Smooth muscle cell (in vitro differentiated cells): Measurements from ENCODE around the gene CHAF1B. TPM values are rescaled to one million over a fixed set of nuclear protein-coding genes. Genes with fewer than 3 reads are reported as not detected.

Source experiments
- DNase-seq: peaks from one replicate; lab custom pipeline; 2025; ENCODE audit not compliant: unreplicated experiment; lab: John Stamatoyannopoulos, UW
- H2AFZ ChIP-seq: fragments of 200-600 bp; sonication (generic); 2 replicates; pipeline ENCODE4 v1.6.0; 2016; ENCODE audit warnings: antibody characterized with exemption, low read depth, mild to moderate bottlenecking
- H3F3A ChIP-seq: fragments of 200-600 bp; sonication (generic); 2 replicates; pipeline ENCODE4 v1.6.0; 2017; ENCODE audit warnings: antibody characterized with exemption, low read depth
- H3K27ac ChIP-seq: fragments of 200-600 bp; sonication (generic); 2 replicates; pipeline ENCODE4 v1.5.1; 2016; ENCODE audit warnings: low read depth, mild to moderate bottlenecking
- H3K27me3 ChIP-seq: fragments of 200-600 bp; sonication (generic); 2 replicates; pipeline ENCODE4 v1.6.1; 2016; ENCODE audit warnings: low read depth, mild to moderate bottlenecking
- H3K36me3 ChIP-seq: fragments of 200-600 bp; sonication (generic); 2 replicates; pipeline ENCODE4 v1.5.1; 2016; ENCODE audit warnings: low read depth
- H3K4me1 ChIP-seq: fragments of 200-600 bp; sonication (generic); 2 replicates; pipeline ENCODE4 v1.5.1; 2016; ENCODE audit warnings: low read depth
- H3K4me2 ChIP-seq: fragments of 200-600 bp; sonication (generic); 2 replicates; pipeline ENCODE4 v1.6.0; 2016; ENCODE audit warnings: mild to moderate bottlenecking
- H3K4me3 ChIP-seq: fragments of 200-600 bp; sonication (generic); 2 replicates; pipeline ENCODE4 v1.5.1; 2016; ENCODE audit warnings: mild to moderate bottlenecking
- H3K79me2 ChIP-seq: fragments of 200-600 bp; sonication (generic); 2 replicates; pipeline ENCODE4 v1.6.0; 2016; ENCODE audit warnings: low read depth, mild to moderate bottlenecking
- H3K9ac ChIP-seq: fragments of 200-600 bp; sonication (generic); 2 replicates; pipeline ENCODE4 v1.6.0; 2016; ENCODE audit warnings: low read depth
- H3K9me3 ChIP-seq: fragments of 200-600 bp; sonication (generic); replicated peaks from 2 replicates; pipeline ENCODE4 v1.5.1; 2016; ENCODE audit warnings: low read depth
- H4K20me1 ChIP-seq: fragments of 200-600 bp; sonication (generic); 2 replicates; pipeline ENCODE4 v1.6.0; 2016; ENCODE audit warnings: low read depth
- CTCF ChIP-seq: fragments of 200-600 bp; sonication (generic); IDR thresholded peaks from 2 replicates; pipeline ENCODE4 v1.5.1; 2017; ENCODE audit warnings: borderline replicate concordance, mild to moderate bottlenecking, antibody characterized with exemption; ENCODE audit not compliant: insufficient read depth, poor library complexity, severe bottlenecking
- WGBS: methylation state at CpG from one replicate; pipeline ENCODE4 v1.1.7; 2016; ENCODE audit warnings: low lambda C conversion rate; 5-methylcytosine and 5-hydroxymethylcytosine counted together
- polyA plus RNA-seq: library from polyadenylated mRNA; unstranded; fragments of >200 nt; fragmentation: Nextera tagmentation; extraction: Ambion mirVana; gene quantifications from 2 replicates; pipeline ENCODE4 v1.2.1, GENCODE V29; 2016
- total RNA-seq: library from RNA; depleted of rRNA; stranded (reverse); fragments of >200 nt; gene quantifications from 2 replicates; pipeline ENCODE4 v1.2.3, GENCODE V29; 2014

The CHAF1B gene
- total and polyA plus RNA-seq, 2 experiments from 2014 or later, result 2.0 to 5.3 TPM

- Histone ChIP-seq H3K9ac (no peak overlapping the region), H3K27ac (no peak overlapping the region), H3K4me2 (no peak overlapping the region), H3K36me3 (no peaks in the 10 kb centered on the region), H3K9me3 (no peaks in the 10 kb centered on the region), H3K27me3 (no peaks in the 10 kb centered on the region), H4K20me1 (no peaks in the 10 kb centered on the region), H3K79me2 (no peaks in the 10 kb centered on the region), H3K4me3 (no peak overlapping the region), H3K4me1 (no peaks in the 10 kb centered on the region), H2AFZ (no peak overlapping the region), H3F3A (no peaks in the 10 kb centered on the region)
- WGBS, result 93% methylated on average over 16 of the region's 16 CpGs
- TF ChIP-seq CTCF, result no peak
- no peak for DNase-seq
Observed at GRCh38 chr21:36460866-36461265, 75.7 kb downstream of the CHAF1B start.

GRCh38 chr21:36461277-36461917 is 76.2 kb downstream of the CHAF1B start:
- H3F3A ChIP-seq, result no peaks in the 10 kb centered on the region
- no peak for TF ChIP-seq CTCF
- DNase-seq, result no peak
- H2AFZ ChIP-seq, result no peak overlapping the region
- H3K36me3 ChIP-seq, result no peaks in the 10 kb centered on the region
- H3K9me3 ChIP-seq, result no peaks in the 10 kb centered on the region
- no peaks in the 10 kb centered on the region for H3K4me1 ChIP-seq
- no peak overlapping the region for H3K9ac ChIP-seq
- no peak overlapping the region for H3K27ac ChIP-seq
- H4K20me1 ChIP-seq, result no peaks in the 10 kb centered on the region
- no peaks in the 10 kb centered on the region for H3K79me2 ChIP-seq
- no peak overlapping the region for H3K4me3 ChIP-seq
- WGBS, result 93% methylated on average over 34 of the region's 34 CpGs
- H3K4me2 ChIP-seq, result no peak overlapping the region
- no peaks in the 10 kb centered on the region for H3K27me3 ChIP-seq

- no peak overlapping the region for H3K4me2 ChIP-seq
Observed at GRCh38 chr21:36461918-36462486, 76.8 kb downstream of the CHAF1B start.

More at GRCh38 chr21:36461918-36462486, 76.8 kb downstream of the CHAF1B start:
- no peak for DNase-seq
- H3K9ac ChIP-seq, result no peak overlapping the region
- H3K4me3 ChIP-seq, result no peak overlapping the region
- H3K9me3 ChIP-seq, result no peaks in the 10 kb centered on the region
- no peaks in the 10 kb centered on the region for H3K27me3 ChIP-seq
- H3K79me2 ChIP-seq, result no peaks in the 10 kb centered on the region
- no peak overlapping the region for H3K27ac ChIP-seq
- no peaks in the 10 kb centered on the region for H4K20me1 ChIP-seq
- no peak for TF ChIP-seq CTCF
- H3K36me3 ChIP-seq, result no peaks in the 10 kb centered on the region
- 62% methylated on average over 14 of the region's 14 CpGs for WGBS
- no peaks in the 10 kb centered on the region for H3K4me1 ChIP-seq
- no peak overlapping the region for H2AFZ ChIP-seq
- H3F3A ChIP-seq, result no peaks in the 10 kb centered on the region
